Immature natural killer cell (primary cell): ENCODE results near the gene TRAP1. TPM values are rescaled to one million over a fixed set of nuclear protein-coding genes. Genes with fewer than 3 reads are reported as not detected.

ENCODE experiments used
- DNase-seq, 3 donors: peaks; one replicate each; pipeline ENCODE4 v3.0.0; 2022; ENCODE audit warnings: mixed read lengths in 1 of 3
- H3K27ac Mint-ChIP-seq, 6 donors: one replicate each; pipeline ENCODE4 v1.8.0; 2020; ENCODE audit warnings: mixed read lengths in 6 of 6, mild to moderate bottlenecking in 5 of 6, inconsistent platforms in 4 of 6, moderate library complexity in 3 of 6
- H3K27me3 Mint-ChIP-seq, 3 donors: one replicate each; pipeline ENCODE4 v1.8.0; 2020 to 2021; ENCODE audit warnings: low read depth in 3 of 3, mild to moderate bottlenecking in 3 of 3, mixed read lengths in 3 of 3, moderate library complexity in 3 of 3, inconsistent platforms in 1 of 3
- H3K36me3 Mint-ChIP-seq, 3 donors: one replicate each; pipeline ENCODE4 v1.8.0; 2020; ENCODE audit warnings: mixed read lengths in 3 of 3, inconsistent platforms in 2 of 3, mild to moderate bottlenecking in 2 of 3
- H3K4me1 Mint-ChIP-seq, 2 donors: one replicate each; pipeline ENCODE4 v1.8.0; 2020; ENCODE audit warnings: inconsistent platforms in 2 of 2, mild to moderate bottlenecking in 2 of 2, mixed read lengths in 2 of 2, moderate library complexity in 1 of 2
- H3K4me3 Mint-ChIP-seq, 5 donors: one replicate each; pipeline ENCODE4 v1.8.0; 2020; ENCODE audit warnings: mild to moderate bottlenecking in 5 of 5, mixed read lengths in 5 of 5, inconsistent platforms in 3 of 5, moderate library complexity in 3 of 5
- H3K9me3 Mint-ChIP-seq, 6 donors: one replicate each; pipeline ENCODE4 v1.8.0; 2020; ENCODE audit warnings: mild to moderate bottlenecking in 6 of 6, mixed read lengths in 6 of 6, inconsistent platforms in 4 of 6, moderate library complexity in 3 of 6
- polyA plus RNA-seq, 3 donors: library from polyadenylated mRNA; unstranded; fragments of 300-500 nt; fragmentation: Illumina TruSeq; gene quantifications; one replicate each; pipeline ENCODE4 v1.2.3, GENCODE V29; 2021

Gene TRAP1
- polyA plus RNA-seq, 3 donors from 2014 or later, result 30.1 to 32.1 (median 30.7) TPM

- H3K4me3 Mint-ChIP-seq, result no peak overlapping the region
- H3K27me3 Mint-ChIP-seq, result peaks cover 0 to 2% (median 0%) of the 10 kb centered on the region in 3 donors
- H3K9me3 Mint-ChIP-seq, result no peaks in the 10 kb centered on the region
- H3K27ac Mint-ChIP-seq, result no peak overlapping the region
- H3K36me3 Mint-ChIP-seq, result peaks cover 0 to 2% (median 0%) of the 10 kb centered on the region in 3 donors
- DNase-seq, result no peak
- H3K4me1 Mint-ChIP-seq, result peaks cover 28 to 43% of the 10 kb centered on the region in 2 donors
Observed at GRCh38 chr16:3640632-3641501, 76.5 kb downstream of the TRAP1 start.

GRCh38 chr16:3640207-3640606 is 77.1 kb downstream of the TRAP1 start:
- DNase-seq, result no peak
- H3K4me3 Mint-ChIP-seq, result no peak overlapping the region
- H3K4me1 Mint-ChIP-seq, result peaks cover 31 to 49% of the 10 kb centered on the region in 2 donors
- peaks cover 0 to 4% (median 0%) of the 10 kb centered on the region in 3 donors for H3K36me3 Mint-ChIP-seq
- H3K27ac Mint-ChIP-seq, result peak overlapping the region in 1 of 6 donors; percentile 40
- peaks cover 0 to 2% (median 0%) of the 10 kb centered on the region in 3 donors for H3K27me3 Mint-ChIP-seq
- H3K9me3 Mint-ChIP-seq, result no peaks in the 10 kb centered on the region

- no peak overlapping the region for H3K4me3 Mint-ChIP-seq
- H3K4me1 Mint-ChIP-seq, result peaks cover 31 to 49% of the 10 kb centered on the region in 2 donors
Observed at GRCh38 chr16:3638916-3639644, 78.2 kb downstream of the TRAP1 start.

GRCh38 chr16:3637371-3637923 is 79.9 kb downstream of the TRAP1 start:
- Mint-ChIP-seq H3K4me1 (peaks cover 31 to 55% of the 10 kb centered on the region in 2 donors), H3K27ac (peak overlapping the region; percentile 52 to 92 (median 84)), H3K4me3 (peak overlapping the region in 1 of 5 donors; percentile 36), H3K9me3 (no peaks in the 10 kb centered on the region), H3K27me3 (peaks cover 0 to 2% (median 0%) of the 10 kb centered on the region in 3 donors), H3K36me3 (peaks cover 0 to 4% (median 0%) of the 10 kb centered on the region in 3 donors)
- DNase-seq, result no peak

More at GRCh38 chr16:3638916-3639644, 78.2 kb downstream of the TRAP1 start:
- H3K27ac Mint-ChIP-seq, result peak overlapping the region in 2 of 6 donors; percentile 20 to 65
- no peaks in the 10 kb centered on the region for H3K9me3 Mint-ChIP-seq
- H3K27me3 Mint-ChIP-seq, result peaks cover 0 to 2% (median 0%) of the 10 kb centered on the region in 3 donors
- no peak for DNase-seq
- peaks cover 0 to 4% (median 0%) of the 10 kb centered on the region in 3 donors for H3K36me3 Mint-ChIP-seq

- H3K36me3 Mint-ChIP-seq, result peaks cover 0 to 3% (median 0%) of the 10 kb centered on the region in 3 donors
- H3K9me3 Mint-ChIP-seq, result no peaks in the 10 kb centered on the region
- peak overlapping the region in 4 of 5 donors; percentile 63 to 70 (median 66) for H3K4me3 Mint-ChIP-seq
- peak; percentile 7 to 27 (median 23) for DNase-seq
- H3K27ac Mint-ChIP-seq, result peak overlapping the region; percentile 75 to 92 (median 84)
- no peaks in the 10 kb centered on the region for H3K27me3 Mint-ChIP-seq
- peaks cover 28 to 42% of the 10 kb centered on the region in 2 donors for H3K4me1 Mint-ChIP-seq
Observed at GRCh38 chr16:3625911-3626732, 91.2 kb downstream of the TRAP1 start.

- Mint-ChIP-seq H3K27me3 (peaks cover 0 to 2% (median 0%) of the 10 kb centered on the region in 3 donors), H3K36me3 (no peaks in the 10 kb centered on the region), H3K9me3 (no peaks in the 10 kb centered on the region), H3K4me1 (peaks cover 28 to 43% of the 10 kb centered on the region in 2 donors), H3K4me3 (peak overlapping the region in 1 of 5 donors; percentile 70), H3K27ac (peak overlapping the region in 5 of 6 donors; percentile 63 to 92 (median 78))
- no peak for DNase-seq
Observed at GRCh38 chr16:3625331-3625730, 92.0 kb downstream of the TRAP1 start.

GRCh38 chr16:3623642-3624041 is 93.7 kb downstream of the TRAP1 start:
- peak overlapping the region in 2 of 6 donors; percentile 9 to 12 for H3K27ac Mint-ChIP-seq
- H3K27me3 Mint-ChIP-seq, result peaks cover 0 to 2% (median 0%) of the 10 kb centered on the region in 3 donors
- H3K4me1 Mint-ChIP-seq, result peaks cover 25 to 38% of the 10 kb centered on the region in 2 donors
- H3K4me3 Mint-ChIP-seq, result no peak overlapping the region
- H3K9me3 Mint-ChIP-seq, result no peaks in the 10 kb centered on the region
- no peaks in the 10 kb centered on the region for H3K36me3 Mint-ChIP-seq
- DNase-seq, result no peak

- Mint-ChIP-seq H3K36me3 (peaks cover 0 to 6% (median 4%) of the 10 kb centered on the region in 3 donors), H3K9me3 (no peaks in the 10 kb centered on the region), H3K27me3 (peaks cover 0 to 2% (median 0%) of the 10 kb centered on the region in 3 donors), H3K4me1 (peaks cover 22 to 45% of the 10 kb centered on the region in 2 donors), H3K4me3 (no peak overlapping the region), H3K27ac (peak overlapping the region in 2 of 6 donors; percentile 34 to 62)
- no peak for DNase-seq
Observed at GRCh38 chr16:3618769-3619141, 98.6 kb downstream of the TRAP1 start.

GRCh38 chr16:3612510-3613466 is 104.5 kb downstream of the TRAP1 start:
- H3K4me1 Mint-ChIP-seq, result peaks cover 47 to 66% of the 10 kb centered on the region in 2 donors
- peaks cover 2 to 10% (median 8%) of the 10 kb centered on the region in 3 donors for H3K27me3 Mint-ChIP-seq
- H3K9me3 Mint-ChIP-seq, result no peaks in the 10 kb centered on the region
- no peak for DNase-seq
- peak overlapping the region; percentile 94 to 100 (median 99) for H3K4me3 Mint-ChIP-seq
- H3K27ac Mint-ChIP-seq, result peak overlapping the region; percentile 63 to 93 (median 78)
- H3K36me3 Mint-ChIP-seq, result peaks cover 0 to 9% (median 9%) of the 10 kb centered on the region in 3 donors

GRCh38 chr16:3611146-3611975 is 106.0 kb downstream of the TRAP1 start, which contains the start of gene SLX4:
TSS of gene SLX4 (minus strand) at chr16:3611606. CDS start at chr16:3608964, 2,642 bp downstream.
- Mint-ChIP-seq H3K4me3 (peak within 1 kb of the TSS; percentile 94 to 100 (median 99)), H3K27me3 (peaks cover 2 to 10% (median 8%) of the 10 kb centered on the region in 3 donors), H3K27ac (peak within 1 kb of the TSS; percentile 93 to 100 (median 99)), H3K9me3 (no peaks in the 10 kb centered on the region), H3K36me3 (peaks cover 4 to 13% (median 9%) of the 10 kb centered on the region in 3 donors), H3K4me1 (peaks cover 48 to 57% of the 10 kb centered on the region in 2 donors)
- peak; percentile 94 to 96 (median 96) for DNase-seq

GRCh38 chr16:3610698-3611145 is 106.6 kb downstream of the TRAP1 start:
- H3K4me3 Mint-ChIP-seq, result peak overlapping the region; percentile 88 to 100 (median 99)
- H3K4me1 Mint-ChIP-seq, result peaks cover 46 to 56% of the 10 kb centered on the region in 2 donors
- peaks cover 2 to 10% (median 8%) of the 10 kb centered on the region in 3 donors for H3K27me3 Mint-ChIP-seq
- DNase-seq, result no peak
- peak overlapping the region; percentile 75 to 93 (median 84) for H3K27ac Mint-ChIP-seq
- H3K9me3 Mint-ChIP-seq, result no peaks in the 10 kb centered on the region
- H3K36me3 Mint-ChIP-seq, result peaks cover 5 to 17% (median 13%) of the 10 kb centered on the region in 3 donors
